HepG2 (cell line): ENCODE results near the gene VSIG10L. TPM values are rescaled to one million over a fixed set of nuclear protein-coding genes. Genes with fewer than 3 reads are reported as not detected.
A peak's percentile ranks its signal among the peaks of the same experiment; 100 is the strongest.

Source experiments
- CTCF ChIP-seq: sonication (generic); formaldehyde crosslinking; IDR thresholded peaks from 2 replicates; pipeline ENCODE4 v1.5.0; 2020; ENCODE audit warnings: mild to moderate bottlenecking, missing genetic modification reagents, moderate library complexity
- ETV5 ChIP-seq: IDR thresholded peaks from 2 replicates; pipeline ENCODE4 v1.6.1; 2018; ENCODE audit warnings: missing biosample characterization, missing genetic modification reagents, inconsistent platforms, borderline replicate concordance
- FOXA3 ChIP-seq: IDR thresholded peaks from 2 replicates; pipeline ENCODE4 v1.6.1; 2016; ENCODE audit warnings: missing genetic modification reagents, missing compliant biosample characterization
- GABPA ChIP-seq, 2 experiments: IDR thresholded peaks; 2 replicates each; pipeline ENCODE4 v1.6.1; 2011 to 2016; ENCODE audit warnings: low read depth in 2 of 2, low read length in 1 of 2, missing biosample characterization in 1 of 2, missing genetic modification characterization in 1 of 2
- GATAD1 ChIP-seq: IDR thresholded peaks from 2 replicates; pipeline ENCODE4 v1.6.1; 2016; ENCODE audit warnings: missing genetic modification reagents, missing compliant biosample characterization
- GMEB1 ChIP-seq: sonication (generic); formaldehyde crosslinking; IDR thresholded peaks from 2 replicates; pipeline ENCODE4 v1.5.1; 2020; ENCODE audit warnings: missing genetic modification reagents, mild to moderate bottlenecking, borderline replicate concordance
- HNF1B ChIP-seq: sonication (generic); formaldehyde crosslinking; IDR thresholded peaks from 2 replicates; pipeline ENCODE4 v1.5.1; 2020; ENCODE audit warnings: mild to moderate bottlenecking, moderate library complexity, missing genetic modification reagents
- HNRNPL ChIP-seq: fragments of 200-400 bp; formaldehyde crosslinking; IDR thresholded peaks from 2 replicates; pipeline ENCODE4 v1.6.1; 2017; ENCODE audit warnings: mild to moderate bottlenecking, low read depth, low read length
- KDM5A ChIP-seq: fragments of 200-600 bp; sonication (generic); IDR thresholded peaks from 2 replicates; pipeline ENCODE4 v1.7.0; 2018; ENCODE audit warnings: antibody characterized with exemption, mild to moderate bottlenecking, low read length, borderline replicate concordance
- MED1 ChIP-seq: sonication (generic); formaldehyde crosslinking; IDR thresholded peaks from 2 replicates; pipeline ENCODE4 v1.4.0; 2020; ENCODE audit warnings: missing genetic modification reagents
- MYC ChIP-seq: sonication (generic); formaldehyde crosslinking; IDR thresholded peaks from 2 replicates; pipeline ENCODE4 v1.9.0; 2021; ENCODE audit warnings: missing genetic modification reagents, borderline replicate concordance
- NR2F2 ChIP-seq: IDR thresholded peaks from 2 replicates; pipeline ENCODE4 v1.6.1; 2012; ENCODE audit warnings: low read depth, inconsistent platforms, borderline replicate concordance
- RFXANK ChIP-seq: IDR thresholded peaks from 2 replicates; pipeline ENCODE4 v1.6.1; 2016
- SYNCRIP ChIP-seq: fragments of 200-400 bp; formaldehyde crosslinking; IDR thresholded peaks from 2 replicates; pipeline ENCODE4 v1.6.1; 2018; ENCODE audit warnings: mild to moderate bottlenecking, low read depth, low read length; ENCODE audit not compliant: insufficient read depth
- ZBTB3 ChIP-seq: sonication (generic); formaldehyde crosslinking; IDR thresholded peaks from 2 replicates; pipeline ENCODE4 v1.4.0; 2020; ENCODE audit warnings: low read depth, mild to moderate bottlenecking, moderate library complexity, missing genetic modification reagents, borderline replicate concordance
- ZBTB7B ChIP-seq: sonication (generic); formaldehyde crosslinking; IDR thresholded peaks from 2 replicates; pipeline ENCODE4 v1.4.0; 2020; ENCODE audit warnings: missing genetic modification reagents
- ZNF274 ChIP-seq: sonication (generic); formaldehyde crosslinking; IDR thresholded peaks from 2 replicates; pipeline ENCODE4 v1.5.1; 2020; ENCODE audit warnings: mild to moderate bottlenecking, missing genetic modification reagents
- ZNF737 ChIP-seq: sonication (generic); formaldehyde crosslinking; IDR thresholded peaks from 2 replicates; pipeline ENCODE4 v1.5.0; 2020; ENCODE audit warnings: missing genetic modification reagents, mild to moderate bottlenecking, borderline replicate concordance
- ZNF878 ChIP-seq: sonication (generic); formaldehyde crosslinking; IDR thresholded peaks from 2 replicates; pipeline ENCODE4 v1.8.1; 2023; ENCODE audit warnings: mild to moderate bottlenecking, missing genetic modification reagents, moderate library complexity
- polyA plus RNA-seq, 8 experiments: library from polyadenylated mRNA; depleted of rRNA in 3 of 8; stranded (reverse) in 7 of 8; unstranded in 1 of 8; fragments of >200 nt; fragmentation: Illumina TruSeq in 4 of 8; extraction: Trizol in 4 of 8; gene quantifications; 2 replicates each; pipeline versions ENCODE4 v1.2.1 to v1.2.3, GENCODE V29; 2011 to 2016; ENCODE audit warnings: low read depth in 4 of 8, missing spikeins in 1 of 8, mixed read lengths in 1 of 8; ENCODE audit not compliant: insufficient read depth in 1 of 8
- total RNA-seq, 5 experiments: library from RNA; depleted of rRNA; stranded (reverse); fragments of >200 nt; fragmentation: Illumina TruSeq; extraction: Trizol; gene quantifications; 2 replicates each; pipeline ENCODE4 v1.2.3, GENCODE V29; 2016; ENCODE audit warnings: low read depth in 1 of 5
- TF ChIP-seq, protein P1 (sequence below): sonication (generic); formaldehyde crosslinking; IDR thresholded peaks from 2 replicates; pipeline ENCODE4 v1.4.0; 2020; ENCODE audit warnings: missing genetic modification reagents, borderline replicate concordance

VSIG10L gene
- total and polyA plus RNA-seq, 2 of the 13 experiments (the other 11 are each of a cell fraction or from before 2014, with no cell fraction given) = 2.7 to 8.5 TPM

- TF ChIP-seq GMEB1 (CRISPR knock-in tag) (no peak), MED1 (peak; percentile 45; the same call in 1 of the 2 replicates), ZBTB7B (CRISPR knock-in tag) (no peak), ZNF274 (CRISPR knock-in tag) (no peak), FOXA3 (peak; percentile 43), CTCF (CRISPR knock-in tag) (peak; percentile 14; the same call in 1 of the 2 replicates), GABPA (IDR thresholded peaks at IDR 0.05; ENCODE audit: low read depth, low read length) (no peak), GABPA (CRISPR knock-in tag; IDR thresholded peaks at IDR 0.05; ENCODE audit: low read depth) (peak; percentile 34; the same call in 1 of the 2 replicates), RFXANK (CRISPR knock-in tag) (no peak), ZNF878 (CRISPR knock-in tag) (no peak), ETV5 (peak; percentile 35; the same call in 1 of the 2 replicates), KDM5A (no peak), GATAD1 (CRISPR knock-in tag) (0 out of 2 replicates have a peak, but pooled peaks have one; percentile 23), ZNF737 (CRISPR knock-in tag) (no peak), HNRNPL (0 out of 2 replicates have a peak, but pooled peaks have one; percentile 39), NR2F2 (peak; percentile 50; the same call in 1 of the 2 replicates), HNF1B (CRISPR knock-in tag) (0 out of 2 replicates have a peak, but pooled peaks have one; percentile 24), ZBTB3 (CRISPR knock-in tag) (no peak), MYC (no peak), SYNCRIP (no peak)
- TF ChIP-seq, protein P1, sequence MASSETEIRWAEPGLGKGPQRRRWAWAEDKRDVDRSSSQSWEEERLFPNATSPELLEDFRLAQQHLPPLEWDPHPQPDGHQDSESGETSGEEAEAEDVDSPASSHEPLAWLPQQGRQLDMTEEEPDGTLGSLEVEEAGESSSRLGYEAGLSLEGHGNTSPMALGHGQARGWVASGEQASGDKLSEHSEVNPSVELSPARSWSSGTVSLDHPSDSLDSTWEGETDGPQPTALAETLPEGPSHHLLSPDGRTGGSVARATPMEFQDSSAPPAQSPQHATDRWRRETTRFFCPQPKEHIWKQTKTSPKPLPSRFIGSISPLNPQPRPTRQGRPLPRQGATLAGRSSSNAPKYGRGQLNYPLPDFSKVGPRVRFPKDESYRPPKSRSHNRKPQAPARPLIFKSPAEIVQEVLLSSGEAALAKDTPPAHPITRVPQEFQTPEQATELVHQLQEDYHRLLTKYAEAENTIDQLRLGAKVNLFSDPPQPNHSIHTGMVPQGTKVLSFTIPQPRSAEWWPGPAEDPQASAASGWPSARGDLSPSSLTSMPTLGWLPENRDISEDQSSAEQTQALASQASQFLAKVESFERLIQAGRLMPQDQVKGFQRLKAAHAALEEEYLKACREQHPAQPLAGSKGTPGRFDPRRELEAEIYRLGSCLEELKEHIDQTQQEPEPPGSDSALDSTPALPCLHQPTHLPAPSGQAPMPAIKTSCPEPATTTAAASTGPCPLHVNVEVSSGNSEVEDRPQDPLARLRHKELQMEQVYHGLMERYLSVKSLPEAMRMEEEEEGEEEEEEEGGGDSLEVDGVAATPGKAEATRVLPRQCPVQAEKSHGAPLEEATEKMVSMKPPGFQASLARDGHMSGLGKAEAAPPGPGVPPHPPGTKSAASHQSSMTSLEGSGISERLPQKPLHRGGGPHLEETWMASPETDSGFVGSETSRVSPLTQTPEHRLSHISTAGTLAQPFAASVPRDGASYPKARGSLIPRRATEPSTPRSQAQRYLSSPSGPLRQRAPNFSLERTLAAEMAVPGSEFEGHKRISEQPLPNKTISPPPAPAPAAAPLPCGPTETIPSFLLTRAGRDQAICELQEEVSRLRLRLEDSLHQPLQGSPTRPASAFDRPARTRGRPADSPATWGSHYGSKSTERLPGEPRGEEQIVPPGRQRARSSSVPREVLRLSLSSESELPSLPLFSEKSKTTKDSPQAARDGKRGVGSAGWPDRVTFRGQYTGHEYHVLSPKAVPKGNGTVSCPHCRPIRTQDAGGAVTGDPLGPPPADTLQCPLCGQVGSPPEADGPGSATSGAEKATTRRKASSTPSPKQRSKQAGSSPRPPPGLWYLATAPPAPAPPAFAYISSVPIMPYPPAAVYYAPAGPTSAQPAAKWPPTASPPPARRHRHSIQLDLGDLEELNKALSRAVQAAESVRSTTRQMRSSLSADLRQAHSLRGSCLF (CRISPR knock-in tag) = no peak
Observed at GRCh38 chr19:51387924-51388389, 46.0 kb upstream of the VSIG10L start, which contains the start of gene LIM2 (continued).
